Bone marrow (tissue), 2 donors: ENCODE data around the gene RPL22.
"Not testable (repeated sequence)": the region's sequence is repeated elsewhere in the genome, so short reads cannot be mapped to it uniquely, and the experiment has no call there.

Experiments used
- DNase-seq, 2 donors: peaks; one replicate each; lab custom pipeline; 2025; lab: John Stamatoyannopoulos, UW

Gene RPL22

GRCh38 chr1:6233376-6233775 is 34.0 kb upstream of the RPL22 start:
- no peak for DNase-seq

GRCh38 chr1:6225651-6226050 is 26.3 kb upstream of the RPL22 start:
- no peak for DNase-seq

- DNase-seq = no peak
These were observed 25.3 kb upstream of the RPL22 start for GRCh38 chr1:6224718-6225117.

- DNase-seq = no peak
These were observed 24.2 kb upstream of the RPL22 start for GRCh38 chr1:6223617-6224016.

GRCh38 chr1:6222636-6223035 is 23.2 kb upstream of the RPL22 start:
- no peak for DNase-seq

GRCh38 chr1:6221210-6221784 is 21.9 kb upstream of the RPL22 start:
- DNase-seq = no peak

- no peak for DNase-seq
These were observed 20.8 kb upstream of the RPL22 start for GRCh38 chr1:6220236-6220635.

- not testable (repeated sequence) for DNase-seq
These were observed 20.2 kb upstream of the RPL22 start for GRCh38 chr1:6219641-6220040.

GRCh38 chr1:6218375-6219164 is 19.2 kb upstream of the RPL22 start:
- DNase-seq = no peak

GRCh38 chr1:6212193-6212959 is 13.0 kb upstream of the RPL22 start:
- DNase-seq = no peak

- DNase-seq = no peak
These were observed 12.3 kb upstream of the RPL22 start for GRCh38 chr1:6211731-6212130.

- no peak for DNase-seq
These were observed 11.4 kb upstream of the RPL22 start for GRCh38 chr1:6210591-6211355.

GRCh38 chr1:6209661-6210580 is 10.5 kb upstream of the RPL22 start:
- DNase-seq = no peak

- DNase-seq = peak in 1 of 2 donors; percentile 38
These were observed 9.6 kb upstream of the RPL22 start for GRCh38 chr1:6208723-6209660.

- no peak for DNase-seq
These were observed 8.5 kb upstream of the RPL22 start for GRCh38 chr1:6207921-6208320.

- no peak for DNase-seq
These were observed 7.9 kb upstream of the RPL22 start for GRCh38 chr1:6207075-6207885.

GRCh38 chr1:6206520-6206855 is 7.1 kb upstream of the RPL22 start:
- DNase-seq = no peak

- no peak for DNase-seq
These were observed 6.6 kb upstream of the RPL22 start, which contains the start of gene RNF207 for GRCh38 chr1:6205849-6206519. TSS of gene RNF207 (plus strand) at chr1:6206119. CDS start at chr1:6206536, 417 bp downstream.

- DNase-seq = no peak
These were observed 2.9 kb upstream of the RPL22 start for GRCh38 chr1:6202256-6202655.
